GM18870 (cell line): Measurements from ENCODE around the gene SCN11A.
A peak's percentile ranks its signal among the peaks of the same experiment; 100 is the strongest.
"Not testable (repeated sequence)": the region's sequence is repeated elsewhere in the genome, so short reads cannot be mapped to it uniquely, and the experiment has no call there.

Experiments
- ATAC-seq: cut with Tn5 transposase; IDR thresholded peaks from one replicate; pipeline ENCODE4 v1.9.1; 2021; ENCODE audit warnings: moderate library complexity; ENCODE audit not compliant: unreplicated experiment

SCN11A gene

GRCh38 chr3:39067286-39067685, 15.5 kb upstream of the SCN11A start:
- ATAC-seq = no peak

GRCh38 chr3:39065197-39065596, 13.5 kb upstream of the SCN11A start:
- peak; percentile 73 for ATAC-seq

GRCh38 chr3:39064646-39065045, 12.9 kb upstream of the SCN11A start:
- no peak for ATAC-seq

- no peak for ATAC-seq
Observed at GRCh38 chr3:39063143-39063542, 11.4 kb upstream of the SCN11A start.

GRCh38 chr3:39062180-39062579, 10.4 kb upstream of the SCN11A start:
- ATAC-seq = no peak

- ATAC-seq = not testable (repeated sequence)
Observed at GRCh38 chr3:39061228-39061627, 9.5 kb upstream of the SCN11A start.

GRCh38 chr3:39056151-39056550, 4.4 kb upstream of the SCN11A start:
- no peak for ATAC-seq

- no peak for ATAC-seq
Observed at GRCh38 chr3:39053696-39054095, 2.0 kb upstream of the SCN11A start.

GRCh38 chr3:39052583-39052982, 839 bp upstream of the SCN11A start:
- no peak for ATAC-seq

GRCh38 chr3:39050029-39050428, 1.7 kb downstream of the SCN11A start:
- no peak for ATAC-seq

- no peak for ATAC-seq
Observed at GRCh38 chr3:39038165-39038564, 13.6 kb downstream of the SCN11A start.

- ATAC-seq = no peak
Observed at GRCh38 chr3:39029556-39029955, 22.2 kb downstream of the SCN11A start.

GRCh38 chr3:39028546-39028945, 23.2 kb downstream of the SCN11A start:
- ATAC-seq = no peak

- no peak for ATAC-seq
Observed at GRCh38 chr3:39025222-39025970, 26.3 kb downstream of the SCN11A start.

- ATAC-seq = no peak
Observed at GRCh38 chr3:39024497-39024896, 27.2 kb downstream of the SCN11A start.

GRCh38 chr3:39022286-39022630, 29.5 kb downstream of the SCN11A start:
- ATAC-seq = no peak

GRCh38 chr3:39021465-39022285, 30.1 kb downstream of the SCN11A start:
- ATAC-seq = no peak

GRCh38 chr3:39021029-39021428, 30.7 kb downstream of the SCN11A start:
- ATAC-seq = peak; percentile 69

GRCh38 chr3:39019299-39019698, 32.4 kb downstream of the SCN11A start:
- no peak for ATAC-seq

GRCh38 chr3:39015418-39015817, 36.3 kb downstream of the SCN11A start:
- no peak for ATAC-seq

- ATAC-seq = no peak
Observed at GRCh38 chr3:39013921-39014509, 37.7 kb downstream of the SCN11A start.

GRCh38 chr3:39013289-39013688, 38.5 kb downstream of the SCN11A start:
- ATAC-seq = no peak
